Thyroid gland (tissue), 4 donors: ENCODE data around the gene SPTB.

Source experiments
- POLR2A ChIP-seq, 2 donors: fragments of 450-650 bp; IDR thresholded peaks; one replicate each; pipeline ENCODE4 v1.6.1; 2017; ENCODE audit warnings: antibody characterized with exemption in 2 of 2, mild to moderate bottlenecking in 2 of 2, moderate library complexity in 1 of 2
- TF ChIP-seq, protein P1 (sequence below), 6 experiments: fragments of 200-600 bp in 3 of 6; fragments of 450-650 bp in 3 of 6; sonication (generic) in 3 of 6; IDR thresholded peaks; one replicate each; pipeline ENCODE4 v1.5.1; 2016 to 2019; ENCODE audit warnings: antibody characterized with exemption in 6 of 6, mild to moderate bottlenecking in 2 of 6, inconsistent platforms in 1 of 6, moderate library complexity in 1 of 6

DNA sequence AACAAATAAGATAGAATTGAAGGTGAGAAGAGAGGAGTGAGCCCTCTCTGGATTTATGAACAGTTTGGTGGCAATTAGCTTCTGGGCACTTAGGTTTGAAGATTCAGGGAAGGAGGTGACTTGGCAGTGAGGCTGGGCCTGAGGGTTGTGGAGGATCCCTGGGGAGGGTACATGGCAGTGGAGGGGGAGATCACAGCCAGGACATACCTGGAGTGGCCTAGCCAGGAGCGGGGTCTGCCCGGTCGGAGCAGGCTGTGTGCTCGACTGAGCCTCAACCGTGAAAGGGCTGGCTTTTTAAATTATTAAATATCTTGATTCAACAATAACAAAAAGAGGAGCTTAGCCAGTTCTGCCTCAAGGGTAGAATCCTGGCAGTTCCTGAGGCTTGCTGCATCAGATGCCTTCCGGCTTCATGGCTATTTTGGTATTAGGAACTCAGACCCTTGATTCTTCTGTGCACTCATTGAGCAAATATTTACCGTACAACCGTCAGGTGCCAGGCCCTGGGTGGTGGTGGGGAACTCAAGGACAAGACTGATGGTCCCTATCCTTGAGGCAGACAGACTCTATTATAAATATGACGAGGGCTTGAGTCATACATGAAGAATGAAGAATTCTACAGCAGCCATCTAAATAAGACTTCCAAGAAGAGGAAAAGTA, 73.4 kb downstream of the SPTB start:
- no peak for TF ChIP-seq POLR2A (IDR thresholded peaks at IDR 0.05)
- TF ChIP-seq, protein P1, sequence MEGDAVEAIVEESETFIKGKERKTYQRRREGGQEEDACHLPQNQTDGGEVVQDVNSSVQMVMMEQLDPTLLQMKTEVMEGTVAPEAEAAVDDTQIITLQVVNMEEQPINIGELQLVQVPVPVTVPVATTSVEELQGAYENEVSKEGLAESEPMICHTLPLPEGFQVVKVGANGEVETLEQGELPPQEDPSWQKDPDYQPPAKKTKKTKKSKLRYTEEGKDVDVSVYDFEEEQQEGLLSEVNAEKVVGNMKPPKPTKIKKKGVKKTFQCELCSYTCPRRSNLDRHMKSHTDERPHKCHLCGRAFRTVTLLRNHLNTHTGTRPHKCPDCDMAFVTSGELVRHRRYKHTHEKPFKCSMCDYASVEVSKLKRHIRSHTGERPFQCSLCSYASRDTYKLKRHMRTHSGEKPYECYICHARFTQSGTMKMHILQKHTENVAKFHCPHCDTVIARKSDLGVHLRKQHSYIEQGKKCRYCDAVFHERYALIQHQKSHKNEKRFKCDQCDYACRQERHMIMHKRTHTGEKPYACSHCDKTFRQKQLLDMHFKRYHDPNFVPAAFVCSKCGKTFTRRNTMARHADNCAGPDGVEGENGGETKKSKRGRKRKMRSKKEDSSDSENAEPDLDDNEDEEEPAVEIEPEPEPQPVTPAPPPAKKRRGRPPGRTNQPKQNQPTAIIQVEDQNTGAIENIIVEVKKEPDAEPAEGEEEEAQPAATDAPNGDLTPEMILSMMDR (IDR thresholded peaks at IDR 0.05), result no peak
